Fibroblast of lung (primary cell): ENCODE results near the gene PIEZO2. TPM values are rescaled to one million over a fixed set of nuclear protein-coding genes. Genes with fewer than 3 reads are reported as not detected.

ENCODE experiments used
- DNase-seq, 2 donors: peaks; one replicate each; pipeline versions ENCODE4 v3.0.0 to v3.0.0-alpha.2; 2010; ENCODE audit warnings: low read depth in 2 of 2
- H2AFZ ChIP-seq: 2 replicates; pipeline ENCODE4 v1.5.1; 2012; ENCODE audit warnings: low read length, control low read depth, inconsistent platforms
- H3K27ac ChIP-seq: 2 replicates; pipeline ENCODE4 v1.5.1; 2011; ENCODE audit warnings: low read length, control low read depth; ENCODE audit not compliant: insufficient read depth
- H3K27me3 ChIP-seq: 2 replicates; pipeline ENCODE4 v1.5.1; 2011; ENCODE audit warnings: mild to moderate bottlenecking, low read length; ENCODE audit not compliant: control insufficient read depth, insufficient read depth
- H3K36me3 ChIP-seq: 2 replicates; pipeline ENCODE4 v1.5.1; 2011; ENCODE audit warnings: low read length; ENCODE audit not compliant: control insufficient read depth, insufficient read depth
- H3K4me1 ChIP-seq: 2 replicates; pipeline ENCODE4 v1.5.1; 2011; ENCODE audit warnings: low read length; ENCODE audit not compliant: control insufficient read depth, insufficient read depth; ENCODE audit errors: extremely low read depth
- H3K4me2 ChIP-seq: 2 replicates; pipeline ENCODE4 v1.5.1; 2011; ENCODE audit warnings: low read length, control low read depth; ENCODE audit not compliant: insufficient read depth; ENCODE audit errors: extremely low read depth
- H3K4me3 ChIP-seq, 4 experiments: fragments of 200-600 bp in 1 of 4; sonication (generic) in 1 of 4; replicated peaks in 1 of 4; 2 replicates each; pipeline ENCODE4 v1.5.1; 2011 to 2016; ENCODE audit warnings: low read length in 4 of 4, low read depth in 3 of 4, mild to moderate bottlenecking in 3 of 4, control low read depth in 2 of 4, inconsistent platforms in 1 of 4, mixed read lengths in 1 of 4; ENCODE audit not compliant: insufficient read depth in 1 of 4; ENCODE audit errors: control extremely low read depth in 1 of 4
- H3K79me2 ChIP-seq: 2 replicates; pipeline ENCODE4 v1.5.1; 2012; ENCODE audit warnings: mild to moderate bottlenecking, low read length, inconsistent platforms; ENCODE audit not compliant: control insufficient read depth, insufficient read depth
- H3K9ac ChIP-seq: 2 replicates; pipeline ENCODE4 v1.5.1; 2011; ENCODE audit warnings: mild to moderate bottlenecking, low read length, control low read depth; ENCODE audit not compliant: insufficient read depth
- H3K9me3 ChIP-seq: 2 replicates; pipeline ENCODE4 v1.5.1; 2012; ENCODE audit warnings: low read depth, low read length; ENCODE audit not compliant: control insufficient read depth, insufficient read depth
- H4K20me1 ChIP-seq: 2 replicates; pipeline ENCODE4 v1.5.1; 2011; ENCODE audit warnings: low read length; ENCODE audit not compliant: control insufficient read depth, insufficient read depth; ENCODE audit errors: extremely low read depth
- CTCF ChIP-seq, 2 donors: IDR thresholded peaks in 1 of 2; conservative IDR thresholded peaks in 1 of 2; 1 replicate in 1 of 2; 2 replicates in 1 of 2; pipeline ENCODE4 v1.5.1; 2011 to 2012; ENCODE audit warnings: low read length in 2 of 2, control low read depth in 1 of 2, inconsistent platforms in 1 of 2, low read depth in 1 of 2, mild to moderate bottlenecking in 1 of 2
- EZH2 ChIP-seq: IDR thresholded peaks from 2 replicates; pipeline ENCODE4 v1.5.1; 2012; ENCODE audit warnings: low read length, control low read depth, mild to moderate bottlenecking; ENCODE audit errors: missing control alignments
- polyA plus RNA-seq, 2 donors: library from polyadenylated mRNA; depleted of rRNA in 1 of 2; stranded (reverse) in 1 of 2; unstranded in 1 of 2; fragments of >200 nt; gene quantifications; 2 replicates each; pipeline ENCODE4 v1.2.1, GENCODE V29; 2011 to 2012; ENCODE audit warnings: missing spikeins in 1 of 2
- total RNA-seq: library from RNA; depleted of rRNA; stranded (reverse); fragments of >200 nt; gene quantifications from 2 replicates; pipeline ENCODE4 v1.2.1, GENCODE V29; 2014

The PIEZO2 gene
- total and polyA plus RNA-seq, 2 donors (not counting 1 experiment from before 2014, with no cell fraction given), result 1.2 to 6.6 TPM

- no peaks in the 10 kb centered on the region for H3K27me3 ChIP-seq
- H3K4me1 ChIP-seq, result peaks cover 13% of the 10 kb centered on the region
- H4K20me1 ChIP-seq, result no peaks in the 10 kb centered on the region
- peak; percentile 87 to 89 for DNase-seq
- H3K79me2 ChIP-seq, result no peaks in the 10 kb centered on the region
- no peaks in the 10 kb centered on the region for H3K36me3 ChIP-seq
- H3K27ac ChIP-seq, result peak overlapping the region; percentile 69
- no peaks in the 10 kb centered on the region for H3K9me3 ChIP-seq
- TF ChIP-seq EZH2, result no peak
- no peak for TF ChIP-seq CTCF (conservative IDR thresholded peaks at IDR 0.05 in 1 of 2, IDR thresholded peaks at IDR 0.05 in 1 of 2; ENCODE audit: low read depth in 1 of 2, low read length in 2 of 2)
- H3K4me3 ChIP-seq, result peak overlapping the region in 2 of 4 experiments; percentile 22 to 39
- peak overlapping the region; percentile 63 for H3K4me2 ChIP-seq
- no peak overlapping the region for H2AFZ ChIP-seq
- H3K9ac ChIP-seq, result no peak overlapping the region
These were observed 221.9 kb downstream of the PIEZO2 start for GRCh38 chr18:10927286-10927992.

- TF ChIP-seq CTCF (conservative IDR thresholded peaks at IDR 0.05 in 1 of 2, IDR thresholded peaks at IDR 0.05 in 1 of 2; ENCODE audit: low read depth in 1 of 2, low read length in 2 of 2) (peak in 1 of 2 donors; percentile 4), EZH2 (no peak)
- Histone ChIP-seq H3K27ac (peak overlapping the region; percentile 69), H3K27me3 (no peaks in the 10 kb centered on the region), H2AFZ (no peak overlapping the region), H3K36me3 (no peaks in the 10 kb centered on the region), H3K79me2 (no peaks in the 10 kb centered on the region), H3K4me2 (peak overlapping the region; percentile 30), H3K4me3 (peak overlapping the region in 3 of 4 experiments; percentile 21 to 39 (median 22)), H3K9ac (no peak overlapping the region), H3K9me3 (no peaks in the 10 kb centered on the region), H3K4me1 (peaks cover 13% of the 10 kb centered on the region), H4K20me1 (no peaks in the 10 kb centered on the region)
- peak; percentile 65 to 78 for DNase-seq
These were observed 222.7 kb downstream of the PIEZO2 start for GRCh38 chr18:10926621-10927161.

GRCh38 chr18:10924290-10924689 is 225.1 kb downstream of the PIEZO2 start:
- Histone ChIP-seq H3K4me3 (no peak overlapping the region), H3K9ac (no peak overlapping the region)

More at GRCh38 chr18:10924290-10924689, 225.1 kb downstream of the PIEZO2 start:
- Histone ChIP-seq H3K4me2 (no peak overlapping the region), H2AFZ (no peak overlapping the region), H4K20me1 (no peaks in the 10 kb centered on the region), H3K79me2 (no peaks in the 10 kb centered on the region), H3K36me3 (no peaks in the 10 kb centered on the region), H3K27me3 (no peaks in the 10 kb centered on the region), H3K9me3 (no peaks in the 10 kb centered on the region), H3K27ac (no peak overlapping the region), H3K4me1 (peaks cover 13% of the 10 kb centered on the region)
- no peak for TF ChIP-seq EZH2
- no peak for TF ChIP-seq CTCF (conservative IDR thresholded peaks at IDR 0.05 in 1 of 2, IDR thresholded peaks at IDR 0.05 in 1 of 2; ENCODE audit: low read depth in 1 of 2, low read length in 2 of 2)
- no peak for DNase-seq
